Ureter (tissue), 1 donor: ENCODE results near the gene S100P. TPM values are rescaled to one million over a fixed set of nuclear protein-coding genes. Genes with fewer than 3 reads are reported as not detected.

Experiments
- total RNA-seq: library from RNA; stranded (reverse); gene quantifications from one replicate; pipeline ENCODE4 v1.2.4, GENCODE V29; 2023
- donor health status: DM: yes; HTN: yes; CAD: no.

S100P gene
- total RNA-seq, 1 donor from 2014 or later, result 2,292 TPM

Other genes starting within 250 kb of the S100P start
- gene PPP2R2C, start 221.3 kb upstream of the S100P start, total RNA-seq, result 2.8 TPM
- gene MAN2B2, start 118.7 kb upstream of the S100P start, total RNA-seq, result 37.3 TPM
- 196 TPM for gene MRFAP1, start 53.2 kb upstream of the S100P start, total RNA-seq
- 52.5 TPM for gene MRFAP1L1, start 16.0 kb downstream of the S100P start, total RNA-seq
- gene BLOC1S4, start 22.3 kb downstream of the S100P start, total RNA-seq, result 14.6 TPM
- 40.4 TPM for gene KIAA0232, start 88.8 kb downstream of the S100P start, total RNA-seq
- 44.8 TPM for gene TBC1D14, start 215.9 kb downstream of the S100P start, total RNA-seq